Activated T-helper 1 cell treated with anti-CD3 and anti-CD28 coated beads, Interleukin-2, amount 50 U/mL, for 16 hours (primary cell): ENCODE results near the gene MYO1E.
"Not testable (repeated sequence)": the region's sequence is repeated elsewhere in the genome, so short reads cannot be mapped to it uniquely, and the experiment has no call there.

Experiments
- DNase-seq, 2 donors: peaks; one replicate each; pipeline ENCODE4 v3.0.0-alpha.2; 2020; ENCODE audit warnings: low read depth in 1 of 2, low spot score in 1 of 2

Gene MYO1E

DNA sequence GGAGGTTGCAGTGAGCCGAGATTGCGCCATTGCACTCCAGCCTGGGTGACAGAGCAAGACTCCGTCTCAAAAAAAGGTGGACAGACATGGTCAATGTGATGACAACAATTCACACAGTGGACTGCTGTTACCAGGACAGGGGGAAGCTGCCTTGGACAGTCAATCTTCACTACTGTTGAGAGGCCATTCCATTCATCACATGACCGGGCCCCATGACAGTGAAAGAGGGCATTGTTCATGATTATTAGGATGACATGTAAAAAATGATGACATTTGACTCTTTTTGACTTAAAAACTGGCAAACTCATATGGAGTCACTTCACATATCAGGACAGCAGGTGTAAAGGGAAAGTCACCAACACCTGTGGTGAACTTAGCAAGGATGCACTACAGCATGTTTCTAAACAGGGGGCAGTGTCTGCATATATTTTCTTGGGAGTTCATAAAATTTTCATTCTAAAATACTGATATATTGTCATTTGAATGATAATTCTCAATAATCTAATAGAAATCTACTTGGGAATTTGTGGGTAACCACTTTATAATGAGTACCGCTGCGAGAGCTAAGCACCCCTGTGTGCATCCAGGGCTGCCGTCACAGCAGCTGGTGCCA is 200.3 kb downstream of the MYO1E start:
- DNase-seq: no peak

DNA sequence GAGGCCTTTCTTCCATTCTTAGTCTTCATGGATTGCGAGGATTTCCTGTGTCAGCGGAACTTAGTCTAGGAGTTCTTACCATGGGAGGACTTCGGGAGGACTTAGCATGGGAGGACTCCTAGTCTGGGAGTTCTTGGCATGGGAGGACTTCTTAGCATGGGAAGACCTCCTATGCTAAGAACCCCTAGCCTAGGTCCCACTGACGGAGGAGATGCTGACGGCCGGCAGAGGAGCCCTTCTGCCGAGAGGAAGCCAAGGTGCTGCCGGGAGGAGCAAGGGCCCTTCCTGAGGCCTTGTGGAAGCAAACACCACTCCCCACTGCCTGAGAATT is 201.6 kb downstream of the MYO1E start:
- DNase-seq: no peak

DNA sequence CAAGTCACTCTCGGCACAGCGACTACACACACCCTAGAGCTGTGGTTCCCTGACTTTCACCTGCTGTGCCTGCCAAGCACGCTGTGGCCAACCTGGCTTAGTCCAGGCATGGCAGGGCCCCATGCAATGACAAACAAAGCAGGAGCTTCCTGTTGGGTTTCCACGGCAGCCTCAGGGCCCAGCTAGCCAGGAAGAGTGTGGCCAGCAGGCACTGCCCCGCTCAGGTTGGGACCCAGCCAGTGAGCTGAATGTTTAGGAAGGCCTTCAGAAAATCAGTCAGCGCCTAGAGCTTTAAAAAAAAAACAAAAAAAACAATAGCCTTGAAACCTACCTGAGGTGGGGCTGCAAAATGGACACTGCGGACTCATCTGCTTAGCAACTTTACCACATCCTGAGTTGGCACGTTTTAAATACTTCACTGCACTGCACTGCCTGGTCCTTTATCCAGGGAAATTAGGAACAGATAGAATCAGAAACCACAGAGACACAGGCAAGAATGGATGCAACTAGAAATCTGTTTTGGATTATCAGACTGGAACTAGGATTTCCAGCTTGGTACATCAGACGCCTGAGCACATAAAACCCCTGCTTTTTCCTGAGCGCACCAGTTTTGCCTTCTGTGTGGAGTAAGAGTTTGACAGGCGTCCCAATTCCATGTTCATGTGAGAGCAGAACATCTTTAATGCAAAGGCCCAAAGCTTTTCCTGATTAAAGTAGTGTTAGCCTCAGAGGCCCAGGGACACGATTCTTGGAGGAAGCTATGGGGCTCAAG is 202.2 kb downstream of the MYO1E start:
- DNase-seq: no peak

DNA sequence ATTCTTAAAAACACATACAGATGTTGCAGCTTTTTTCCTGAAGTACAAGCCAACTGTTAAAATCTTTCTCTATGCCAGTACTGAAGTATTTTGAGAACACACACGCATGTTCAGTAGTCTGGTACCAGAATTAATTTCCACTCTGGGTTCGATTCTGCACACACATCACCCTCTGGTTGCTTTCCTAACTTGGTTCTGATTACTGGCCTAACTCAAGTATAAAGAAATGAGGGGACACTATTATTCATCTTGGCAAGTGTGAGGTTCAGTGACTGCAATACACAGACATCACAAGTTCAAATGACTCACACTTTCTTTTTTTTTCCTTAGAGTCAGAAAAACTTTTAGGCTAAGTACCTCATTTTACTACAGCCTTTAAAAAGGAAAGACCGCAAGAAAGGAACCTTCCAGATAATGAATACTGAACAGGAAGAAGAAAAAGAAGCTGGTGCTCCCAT is 203.4 kb downstream of the MYO1E start:
- no peak for DNase-seq

DNA sequence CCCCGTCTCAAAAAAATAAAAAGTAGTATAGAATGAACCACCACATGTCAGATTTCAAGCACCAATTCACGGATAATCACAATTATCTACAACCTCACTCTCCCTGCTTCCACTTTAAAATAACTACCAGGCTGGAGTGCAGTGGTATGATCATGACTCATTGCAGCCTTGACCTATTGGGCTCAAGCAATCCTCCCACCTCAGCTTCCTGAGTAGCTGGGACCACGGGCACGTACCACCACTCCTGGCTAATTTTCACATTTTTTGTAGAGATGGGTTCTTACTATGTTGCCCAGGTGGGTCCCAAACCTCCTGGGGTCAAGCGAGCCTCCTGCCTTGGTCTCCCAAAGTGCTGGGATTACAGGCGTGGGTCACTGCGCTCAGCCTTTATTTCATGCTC is 204.1 kb downstream of the MYO1E start:
- no peak for DNase-seq

DNA sequence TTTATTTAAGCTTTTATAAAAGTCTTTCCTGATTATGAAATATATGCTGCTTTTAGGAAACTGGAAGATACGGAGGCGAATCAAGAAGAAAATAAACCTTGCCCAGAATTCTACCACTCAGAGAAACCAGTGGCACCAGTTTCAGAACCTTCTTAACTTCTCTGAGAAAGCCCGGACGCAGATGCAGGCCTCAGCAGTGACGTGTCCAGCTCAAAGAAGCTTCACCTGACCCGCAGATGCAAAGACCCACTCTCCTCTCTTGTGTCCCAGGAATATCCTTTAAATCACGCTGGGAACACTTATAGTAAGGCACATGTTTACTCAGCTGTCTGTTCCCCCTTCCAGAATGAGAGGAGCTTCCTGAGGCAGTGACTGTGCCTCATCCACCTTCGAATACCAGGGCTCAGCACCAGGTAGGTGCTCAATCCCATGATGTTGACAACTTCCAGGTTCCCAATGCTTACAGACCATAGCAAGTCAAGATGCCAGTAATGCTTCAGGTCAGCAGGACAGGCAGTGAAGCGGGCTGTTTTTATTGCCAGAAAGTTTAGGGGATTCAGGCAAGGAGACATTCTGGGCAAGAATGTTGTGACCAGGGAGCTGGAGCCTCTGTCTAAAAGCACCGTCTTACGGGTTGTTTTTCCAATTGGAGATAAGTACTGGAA is 205.9 kb downstream of the MYO1E start:
- no peak for DNase-seq

DNA sequence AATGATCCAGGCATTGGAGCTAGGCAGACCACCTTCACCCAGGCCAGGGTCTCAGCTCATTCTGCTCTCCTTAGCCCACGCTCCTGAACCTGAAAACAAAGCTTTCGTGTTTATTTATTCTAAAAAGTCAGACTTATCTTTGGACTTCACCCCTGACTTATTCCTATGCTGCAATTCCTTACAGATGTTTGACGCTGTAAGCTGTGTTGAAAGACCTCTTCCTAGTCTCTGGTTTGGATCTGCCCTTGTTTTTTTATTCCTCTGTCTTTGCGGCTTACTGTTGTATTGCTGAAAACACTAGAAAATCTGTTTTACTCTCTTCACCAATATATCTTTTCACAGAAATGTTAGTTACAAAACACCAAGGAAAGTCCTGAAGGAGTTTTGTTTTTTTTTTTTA is 206.5 kb downstream of the MYO1E start:
- no peak for DNase-seq

DNA sequence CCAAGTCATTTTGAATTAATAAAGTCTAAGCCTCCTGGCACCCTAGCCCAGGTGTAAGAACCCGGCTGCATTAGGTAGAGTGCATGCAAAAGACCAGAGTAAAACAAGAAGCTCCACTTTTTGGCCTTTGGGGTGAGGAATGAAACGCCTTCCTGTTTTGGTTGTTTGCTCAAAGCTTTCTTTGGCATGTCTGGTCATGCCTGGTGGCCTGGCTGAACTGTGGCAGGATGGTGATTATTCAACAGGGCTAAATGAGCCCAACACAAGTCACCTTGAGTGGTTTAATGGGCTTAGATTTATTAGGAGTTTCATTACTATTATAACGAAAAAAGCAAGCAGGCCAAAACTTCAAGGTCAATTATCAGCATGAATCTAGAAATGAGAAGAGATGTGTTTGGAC is 206.9 kb downstream of the MYO1E start:
- no peak for DNase-seq

DNA sequence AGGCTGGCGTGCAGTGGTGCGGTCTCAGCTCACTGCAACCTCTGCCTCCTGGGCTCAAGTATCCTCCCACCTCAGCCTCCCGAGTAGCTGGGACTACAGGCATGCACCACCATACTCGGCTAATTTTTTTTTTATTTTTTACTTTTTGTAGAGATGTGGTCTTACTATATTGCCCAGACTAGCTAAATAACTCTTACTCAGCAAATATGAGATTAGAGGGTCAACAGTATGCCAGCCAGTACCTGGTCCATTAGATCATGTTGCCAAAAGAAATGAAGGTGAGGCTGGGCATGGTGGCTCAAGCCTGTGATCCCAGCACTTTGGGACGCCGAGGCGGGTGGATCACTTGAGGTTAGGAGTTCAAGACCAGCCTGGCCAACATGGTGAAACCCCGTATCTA is 210.6 kb downstream of the MYO1E start:
- not testable (repeated sequence) for DNase-seq

DNA sequence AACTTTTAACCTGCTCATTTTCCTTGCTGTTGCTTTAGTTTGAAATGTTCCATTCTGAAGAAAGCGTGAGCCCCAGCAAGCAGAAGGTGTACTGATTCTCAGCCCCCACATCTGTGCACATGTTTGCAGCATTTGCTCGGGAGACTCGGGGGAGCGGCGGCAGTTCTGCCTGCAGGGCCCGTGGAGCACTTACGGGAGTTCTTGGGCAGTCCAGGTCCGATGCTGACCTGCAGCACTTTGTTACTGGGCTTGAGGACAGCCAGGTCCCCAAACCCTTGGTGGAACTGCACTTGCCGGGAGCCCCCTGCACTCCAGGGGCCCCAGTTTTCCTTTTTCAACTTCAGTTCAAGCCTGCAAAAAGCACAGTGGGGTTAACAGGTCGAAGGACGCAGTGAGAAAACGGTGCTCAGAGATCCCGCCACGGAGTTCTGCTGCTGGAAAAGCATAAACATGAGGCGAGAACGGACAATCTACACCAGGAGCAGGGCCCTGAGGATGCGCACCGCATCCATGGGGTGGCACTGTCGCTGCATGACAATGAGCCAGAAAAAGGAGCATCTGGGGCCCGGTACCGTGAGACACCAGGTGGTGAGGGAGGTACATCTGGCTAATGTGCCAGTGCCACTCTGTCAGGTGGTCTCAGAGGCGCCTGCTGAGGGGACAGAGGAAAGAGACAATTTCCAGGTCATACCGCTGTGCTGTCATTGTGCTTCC is 211.6 kb downstream of the MYO1E start:
- DNase-seq: no peak

DNA sequence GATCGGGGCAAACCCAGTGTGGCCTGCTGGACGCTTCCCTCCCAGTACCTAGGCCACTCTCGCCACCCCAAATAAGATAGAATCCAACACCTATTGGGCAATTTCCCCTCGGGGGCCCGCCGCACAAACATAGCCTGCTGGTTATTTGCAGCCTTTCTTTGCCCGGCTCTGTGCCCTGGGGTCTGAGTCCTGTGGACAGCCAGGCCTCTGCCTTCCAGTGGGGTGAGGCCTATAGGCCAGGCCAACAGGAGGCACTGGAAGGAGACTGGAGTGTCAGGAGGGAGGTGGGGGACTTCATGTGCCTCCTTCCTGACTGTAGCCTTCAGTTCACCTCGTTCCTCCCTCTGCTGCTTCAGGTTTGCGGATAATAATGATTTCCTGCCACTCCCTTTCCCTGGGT is 213.5 kb downstream of the MYO1E start:
- no peak for DNase-seq

DNA sequence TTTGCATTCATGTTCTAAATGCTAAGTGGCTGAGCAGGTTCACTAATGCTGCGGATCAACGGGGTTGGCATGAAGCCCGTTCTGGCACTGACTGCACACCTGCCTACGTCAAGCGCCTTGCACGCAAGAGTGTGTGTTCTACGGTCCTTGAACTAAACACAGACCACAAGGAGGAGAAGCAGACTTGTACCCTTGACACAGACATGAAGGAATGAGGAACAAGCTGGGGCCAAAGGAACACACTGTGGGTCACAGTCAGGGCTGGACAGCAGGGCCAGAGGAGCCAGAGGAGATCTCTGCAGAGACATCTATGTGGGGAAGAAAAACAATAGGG is 214.0 kb downstream of the MYO1E start:
- no peak for DNase-seq

DNA sequence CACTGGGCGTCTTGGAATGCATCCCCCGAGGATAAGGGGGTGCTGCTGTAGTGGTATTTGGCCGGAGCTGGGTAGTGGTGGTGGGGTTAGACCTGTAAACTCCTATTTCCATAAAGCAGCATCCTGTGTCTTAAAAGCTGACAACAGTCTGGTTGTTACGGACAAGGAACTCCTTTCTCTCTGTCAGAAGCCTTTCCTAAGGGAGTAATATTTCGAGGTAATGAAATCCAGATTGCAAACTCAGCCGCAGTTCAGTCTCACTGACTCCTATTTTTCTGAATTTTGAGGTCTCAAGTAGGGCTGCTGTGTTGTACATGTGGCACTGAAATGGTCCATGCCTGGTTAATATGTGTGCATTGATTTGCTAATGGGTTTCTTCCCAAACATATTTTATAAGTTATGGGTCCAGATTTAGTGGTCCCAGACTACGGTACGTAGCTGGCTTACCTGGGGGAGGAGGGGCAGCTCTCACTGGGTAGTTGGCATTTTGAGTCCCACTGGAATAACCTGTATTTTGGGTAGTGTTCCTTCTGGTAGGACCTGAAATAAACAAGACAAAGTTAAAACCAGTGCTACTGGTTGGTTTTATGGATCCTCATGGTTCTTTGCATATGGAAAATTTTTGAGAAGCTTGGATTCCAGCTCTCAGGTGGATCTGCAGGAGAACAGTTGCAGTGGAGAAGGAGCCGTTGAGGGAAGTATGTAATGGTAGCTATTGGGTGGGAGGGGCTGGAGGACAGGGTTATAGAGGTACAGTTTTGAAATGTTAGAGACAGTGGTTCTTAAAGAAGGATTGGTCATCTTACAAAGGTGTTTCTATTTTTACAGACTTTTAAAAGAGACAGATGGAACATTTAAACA is 214.6 kb downstream of the MYO1E start:
- no peak for DNase-seq

DNA sequence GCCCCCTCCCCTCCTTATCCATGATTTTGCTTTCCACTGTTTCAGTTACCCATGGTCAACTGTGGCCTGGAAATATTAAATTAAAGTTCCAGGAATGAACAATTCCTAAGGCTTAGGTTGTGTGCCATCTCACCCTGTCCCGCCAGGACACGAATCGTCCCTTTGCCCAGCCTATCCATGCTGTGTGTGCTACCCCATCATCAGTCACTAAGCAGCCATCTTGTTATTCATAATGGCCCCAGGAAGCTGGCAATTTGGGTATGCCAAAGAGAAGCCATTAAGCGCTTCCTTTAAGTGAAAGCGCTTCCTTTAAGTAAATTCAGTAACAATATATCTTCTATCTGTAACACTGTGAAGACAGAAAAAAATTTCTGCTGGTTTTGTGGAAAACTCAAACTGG is 215.3 kb downstream of the MYO1E start:
- DNase-seq: no peak

DNA sequence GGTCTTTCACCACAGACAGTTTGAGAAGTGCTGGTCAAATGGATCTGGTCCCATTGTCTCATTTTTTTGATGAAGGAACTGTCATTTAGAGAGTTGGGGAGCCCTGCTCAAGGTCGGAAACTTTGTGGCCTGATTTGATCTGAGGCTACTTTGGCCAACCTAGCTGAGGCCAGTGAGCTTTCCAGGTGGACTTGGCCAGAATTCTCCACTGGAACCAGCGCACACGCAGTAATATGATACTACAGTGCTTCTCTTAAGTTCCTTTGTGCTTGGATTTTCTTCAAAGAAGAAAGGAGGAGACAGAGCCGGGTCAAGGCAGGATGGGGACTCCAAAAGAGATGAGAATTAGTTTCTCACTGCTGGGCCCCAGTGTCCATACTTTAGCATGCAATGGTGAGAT is 217.2 kb downstream of the MYO1E start:
- no peak for DNase-seq

DNA sequence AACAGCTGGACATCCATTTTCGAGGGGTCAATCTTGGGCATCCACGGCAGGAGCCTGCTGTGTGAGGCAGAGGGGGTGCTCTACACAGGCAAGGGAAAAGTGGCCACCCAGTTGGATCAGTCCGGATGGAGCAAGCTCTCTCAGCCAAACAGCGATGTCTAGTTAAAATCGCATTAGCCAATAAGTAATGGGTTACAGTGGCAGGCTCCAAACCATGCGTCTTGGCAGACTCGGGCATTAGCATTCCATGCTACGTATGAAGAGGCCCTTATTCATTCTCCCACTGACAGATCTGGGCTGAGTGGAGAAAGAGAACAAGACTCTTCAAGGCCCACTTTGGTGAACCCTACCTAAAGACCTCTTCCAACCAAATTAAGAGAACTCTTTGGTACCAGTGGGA is 218.4 kb downstream of the MYO1E start:
- no peak for DNase-seq

DNA sequence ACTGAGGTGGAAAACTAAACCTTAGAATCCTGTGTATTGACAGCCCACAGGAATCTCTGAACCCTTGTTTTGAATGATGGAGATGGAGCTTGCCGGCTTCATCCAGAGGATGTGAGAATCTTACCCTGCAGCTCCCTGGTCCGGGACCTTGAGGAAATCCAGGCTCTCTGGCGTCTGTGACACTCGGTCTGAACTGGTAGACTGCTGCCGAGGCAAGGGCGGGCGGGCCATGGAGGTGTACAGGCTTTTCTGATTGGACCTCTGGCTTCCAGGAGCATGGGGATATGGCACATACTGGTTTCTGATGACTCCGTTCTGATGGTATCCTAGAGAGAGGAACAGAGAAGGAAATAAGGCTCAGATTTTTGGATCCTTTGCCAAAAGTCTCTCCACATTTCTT is 219.2 kb downstream of the MYO1E start:
- no peak for DNase-seq

DNA sequence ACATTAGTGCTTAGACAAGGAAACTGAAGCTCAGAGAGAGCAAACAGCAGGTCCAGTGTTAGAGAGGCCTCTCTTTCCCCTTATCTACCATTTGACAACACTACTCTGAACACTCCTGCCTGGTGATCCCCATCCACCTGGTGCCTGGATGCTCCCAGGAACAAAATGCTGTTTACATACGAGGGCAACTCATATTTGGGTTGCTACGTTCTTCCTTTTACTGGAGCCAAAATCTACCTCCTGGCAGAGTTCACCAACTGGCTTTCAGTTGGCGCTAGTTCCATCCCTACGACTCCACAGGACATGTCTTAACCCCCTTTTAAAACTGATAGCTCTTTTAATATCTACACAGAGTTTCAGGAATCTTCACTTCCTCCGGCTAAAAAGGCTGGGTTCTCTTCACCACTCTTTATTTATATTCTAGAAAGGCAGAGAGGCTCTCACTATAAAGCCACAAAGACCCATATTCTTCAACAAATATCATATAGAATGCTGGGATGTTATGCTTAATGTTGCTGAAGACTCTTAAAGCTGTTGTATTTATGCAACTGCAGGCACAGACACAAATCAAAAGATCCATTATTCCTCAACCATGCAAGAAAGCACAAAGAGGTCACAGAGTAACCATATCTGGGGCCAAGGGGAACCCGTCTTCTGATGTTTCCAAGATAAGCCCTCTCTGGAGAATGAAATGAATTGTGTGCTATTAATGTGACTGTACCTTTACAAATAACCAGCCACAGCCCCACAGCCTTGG is 219.8 kb downstream of the MYO1E start:
- DNase-seq: no peak

DNA sequence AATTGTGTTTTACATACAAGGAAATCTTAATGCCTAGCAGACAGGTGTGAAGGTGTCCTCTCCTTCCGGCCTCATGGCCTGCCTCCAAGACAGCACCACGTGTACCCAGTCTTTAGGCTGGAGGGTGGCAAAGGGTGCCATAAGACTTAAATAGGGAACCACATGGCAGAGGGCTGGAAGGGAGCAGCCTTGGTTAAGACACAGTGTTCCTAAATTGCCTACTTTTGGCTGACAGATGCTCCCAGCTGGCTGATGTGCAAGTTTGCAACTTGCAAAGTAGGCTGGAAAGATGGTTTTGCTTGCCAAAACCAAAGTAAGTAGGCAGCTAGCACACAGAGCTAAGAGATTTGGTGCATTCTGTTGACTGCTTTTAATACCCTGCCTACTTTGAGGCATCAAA is 222.5 kb downstream of the MYO1E start:
- no peak for DNase-seq

DNA sequence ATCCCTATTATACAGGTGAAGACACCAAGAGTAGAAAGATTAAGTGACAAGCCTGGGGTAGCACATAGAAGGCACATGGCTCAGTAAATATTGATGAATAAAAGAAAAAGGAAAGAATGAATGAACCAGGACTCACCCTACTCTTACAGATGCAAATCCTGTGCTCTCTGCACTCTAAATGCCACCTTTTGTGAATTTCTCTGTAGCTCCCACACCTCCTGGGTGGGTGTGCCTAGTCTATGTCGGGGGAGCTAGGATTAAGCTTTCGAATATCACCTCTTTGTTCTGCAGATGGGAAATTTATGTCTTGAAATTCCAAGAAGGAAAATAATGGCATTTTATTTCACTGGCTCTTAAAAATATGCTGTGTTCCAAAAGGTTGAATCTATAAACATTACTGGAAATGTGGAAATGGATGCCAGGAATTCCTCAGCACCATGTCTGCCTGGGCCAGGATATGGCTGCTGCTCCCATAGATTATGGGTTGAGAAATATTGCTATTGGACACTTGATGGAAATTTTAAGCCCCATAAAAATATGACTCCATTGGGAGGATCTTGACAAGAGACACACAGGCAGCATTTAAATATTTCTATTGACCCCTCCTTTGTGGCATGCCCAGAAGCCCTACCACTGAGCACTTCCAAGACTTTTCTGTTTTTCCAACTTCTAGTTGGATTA is 224.4 kb downstream of the MYO1E start:
- no peak for DNase-seq
